K562 (cell line): ENCODE data around the gene PRCC. TPM values are rescaled to one million over a fixed set of nuclear protein-coding genes. Genes with fewer than 3 reads are reported as not detected.
A peak's percentile ranks its signal among the peaks of the same experiment; 100 is the strongest.

Experiments
- CREB1 ChIP-seq, 2 experiments: sonication (generic) in 1 of 2; formaldehyde crosslinking in 1 of 2; IDR thresholded peaks; 2 replicates each; pipeline versions ENCODE4 v1.6.1 to v1.8.0; 2012 to 2022; ENCODE audit warnings: inconsistent platforms in 1 of 2, mild to moderate bottlenecking in 1 of 2, missing genetic modification reagents in 1 of 2, moderate library complexity in 1 of 2
- E2F3 ChIP-seq: fragments of 250-450 bp; sonication (Bioruptor Pico); IDR thresholded peaks from 2 replicates; pipeline ENCODE4 v1.4.0; 2020; ENCODE audit warnings: mild to moderate bottlenecking
- FOXA3 ChIP-seq, 2 experiments: fragments of 450-650 bp in 1 of 2; sonication (generic) in 1 of 2; formaldehyde crosslinking; IDR thresholded peaks in 1 of 2; conservative IDR thresholded peaks in 1 of 2; 2 replicates each; pipeline versions ENCODE4 v1.4.0 to v1.8.0; 2020 to 2022; ENCODE audit warnings: mild to moderate bottlenecking in 2 of 2, missing genetic modification reagents in 1 of 2
- MTA3 ChIP-seq: fragments of 450-650 bp; formaldehyde crosslinking; IDR thresholded peaks from 2 replicates; pipeline ENCODE4 v1.6.1; 2017; ENCODE audit warnings: mild to moderate bottlenecking, borderline replicate concordance
- PHF8 ChIP-seq: fragments of 200-600 bp; sonication (generic); IDR thresholded peaks from 2 replicates; pipeline ENCODE4 v1.6.1; 2012; ENCODE audit warnings: mixed run types, mild to moderate bottlenecking, inconsistent platforms, low read length, moderate library complexity, borderline replicate concordance
- RBFOX2 ChIP-seq: fragments of 200-400 bp; formaldehyde crosslinking; IDR thresholded peaks from 2 replicates; pipeline ENCODE4 v1.6.1; 2017; ENCODE audit warnings: low read depth, mild to moderate bottlenecking, low read length, moderate library complexity
- SUPT5H ChIP-seq: fragments of 450-650 bp; IDR thresholded peaks from 2 replicates; pipeline ENCODE4 v1.6.1; 2016
- TEAD1 ChIP-seq, 2 experiments: fragments of 450-650 bp in 1 of 2; sonication (generic) in 1 of 2; formaldehyde crosslinking; IDR thresholded peaks; 2 replicates each; pipeline versions ENCODE4 v1.4.0 to v1.8.0; 2020 to 2022; ENCODE audit warnings: mild to moderate bottlenecking in 2 of 2, missing genetic modification reagents in 1 of 2
- ZBTB7A ChIP-seq: IDR thresholded peaks from 2 replicates; pipeline ENCODE4 v1.6.1; 2011; ENCODE audit warnings: low read depth, mild to moderate bottlenecking, low read length, moderate library complexity, borderline replicate concordance; ENCODE audit not compliant: control insufficient read depth
- ZNF561 ChIP-seq: fragments of 450-650 bp; formaldehyde crosslinking; conservative IDR thresholded peaks from 2 replicates; pipeline ENCODE4 v1.4.0; 2020; ENCODE audit warnings: mild to moderate bottlenecking, moderate library complexity
- polyA plus RNA-seq, 8 experiments: library from polyadenylated mRNA; depleted of rRNA in 4 of 8; stranded (reverse) in 5 of 8; unstranded in 3 of 8; fragments of >200 nt; fragmentation: Nextera tagmentation in 2 of 8; fragmentation: Illumina TruSeq in 1 of 8; extraction: Ambion mirVana in 2 of 8; extraction: Trizol in 1 of 8; gene quantifications; 2 replicates each; pipeline versions ENCODE4 v1.2.1 to v1.2.3, GENCODE V29; 2011 to 2014; ENCODE audit warnings: inconsistent platforms in 1 of 8, missing spikeins in 1 of 8
- total RNA-seq, 7 experiments: library from RNA; depleted of rRNA in 6 of 7; stranded (reverse); fragments of >200 nt in 6 of 7; fragmentation: Illumina TruSeq in 2 of 7; extraction: Trizol in 2 of 7; gene quantifications; 2 replicates each; pipeline versions ENCODE4 v1.2.1 to v1.2.3, GENCODE V29; 2011 to 2021; ENCODE audit warnings: low replicate concordance in 1 of 7
- TF ChIP-seq, protein P1 (sequence below): sonication (generic); formaldehyde crosslinking; IDR thresholded peaks from 2 replicates; pipeline ENCODE4 v1.8.0; 2023; ENCODE audit warnings: missing genetic modification reagents, mild to moderate bottlenecking, borderline replicate concordance
- TF ChIP-seq, protein P2 (sequence below): fragments of 200-800 bp; sonication (Bioruptor generic); IDR thresholded peaks from 2 replicates; pipeline ENCODE4 v1.6.1; 2017; ENCODE audit warnings: missing genetic modification characterization, missing compliant biosample characterization
- TF ChIP-seq, protein P3 (sequence below): fragments of 450-650 bp; IDR thresholded peaks from 2 replicates; pipeline ENCODE4 v1.6.1; 2016
- TF ChIP-seq, protein P4 (sequence below): fragments of 250-450 bp; sonication (Bioruptor Pico); IDR thresholded peaks from 2 replicates; pipeline ENCODE4 v1.5.0; 2021; ENCODE audit warnings: mild to moderate bottlenecking, moderate library complexity

PRCC gene
- total and polyA plus RNA-seq, 9 of the 15 experiments (the other 6 are each of a cell fraction or from before 2014, with no cell fraction given), result 23.9 to 201 (median 41.1) TPM

DNA sequence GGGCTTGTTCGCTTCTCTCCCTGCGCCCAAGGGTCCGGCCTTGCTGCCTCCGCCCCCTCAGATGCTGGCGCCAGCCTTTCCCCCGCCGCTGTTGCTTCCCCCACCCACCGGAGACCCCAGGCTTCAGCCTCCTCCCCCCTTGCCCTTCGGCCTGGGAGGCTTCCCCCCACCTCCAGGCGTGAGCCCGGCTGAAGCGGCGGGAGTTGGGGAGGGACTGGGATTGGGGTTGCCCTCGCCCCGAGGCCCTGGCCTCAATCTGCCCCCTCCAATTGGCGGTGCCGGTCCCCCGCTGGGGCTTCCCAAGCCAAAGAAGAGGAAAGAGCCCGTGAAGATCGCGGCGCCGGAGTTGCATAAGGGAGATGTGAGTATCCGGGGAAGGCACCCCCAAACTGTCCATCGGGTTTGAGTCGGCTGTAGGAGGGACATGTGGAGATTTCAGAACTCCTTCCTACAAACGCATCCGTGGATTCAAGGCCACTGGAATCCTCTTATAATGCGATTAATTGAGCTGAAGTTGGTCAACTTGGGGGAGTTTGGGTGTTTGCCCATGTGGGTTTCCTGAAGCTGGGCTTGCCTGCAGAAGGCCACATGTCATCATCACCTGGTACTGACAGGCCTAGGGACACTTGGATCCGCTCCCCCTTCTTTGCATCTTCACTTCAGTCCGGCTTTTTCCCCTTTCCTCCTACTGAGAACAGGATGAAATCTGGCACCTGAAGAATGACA, 707 bp downstream of the PRCC start (continued):
- TF ChIP-seq, protein P1, sequence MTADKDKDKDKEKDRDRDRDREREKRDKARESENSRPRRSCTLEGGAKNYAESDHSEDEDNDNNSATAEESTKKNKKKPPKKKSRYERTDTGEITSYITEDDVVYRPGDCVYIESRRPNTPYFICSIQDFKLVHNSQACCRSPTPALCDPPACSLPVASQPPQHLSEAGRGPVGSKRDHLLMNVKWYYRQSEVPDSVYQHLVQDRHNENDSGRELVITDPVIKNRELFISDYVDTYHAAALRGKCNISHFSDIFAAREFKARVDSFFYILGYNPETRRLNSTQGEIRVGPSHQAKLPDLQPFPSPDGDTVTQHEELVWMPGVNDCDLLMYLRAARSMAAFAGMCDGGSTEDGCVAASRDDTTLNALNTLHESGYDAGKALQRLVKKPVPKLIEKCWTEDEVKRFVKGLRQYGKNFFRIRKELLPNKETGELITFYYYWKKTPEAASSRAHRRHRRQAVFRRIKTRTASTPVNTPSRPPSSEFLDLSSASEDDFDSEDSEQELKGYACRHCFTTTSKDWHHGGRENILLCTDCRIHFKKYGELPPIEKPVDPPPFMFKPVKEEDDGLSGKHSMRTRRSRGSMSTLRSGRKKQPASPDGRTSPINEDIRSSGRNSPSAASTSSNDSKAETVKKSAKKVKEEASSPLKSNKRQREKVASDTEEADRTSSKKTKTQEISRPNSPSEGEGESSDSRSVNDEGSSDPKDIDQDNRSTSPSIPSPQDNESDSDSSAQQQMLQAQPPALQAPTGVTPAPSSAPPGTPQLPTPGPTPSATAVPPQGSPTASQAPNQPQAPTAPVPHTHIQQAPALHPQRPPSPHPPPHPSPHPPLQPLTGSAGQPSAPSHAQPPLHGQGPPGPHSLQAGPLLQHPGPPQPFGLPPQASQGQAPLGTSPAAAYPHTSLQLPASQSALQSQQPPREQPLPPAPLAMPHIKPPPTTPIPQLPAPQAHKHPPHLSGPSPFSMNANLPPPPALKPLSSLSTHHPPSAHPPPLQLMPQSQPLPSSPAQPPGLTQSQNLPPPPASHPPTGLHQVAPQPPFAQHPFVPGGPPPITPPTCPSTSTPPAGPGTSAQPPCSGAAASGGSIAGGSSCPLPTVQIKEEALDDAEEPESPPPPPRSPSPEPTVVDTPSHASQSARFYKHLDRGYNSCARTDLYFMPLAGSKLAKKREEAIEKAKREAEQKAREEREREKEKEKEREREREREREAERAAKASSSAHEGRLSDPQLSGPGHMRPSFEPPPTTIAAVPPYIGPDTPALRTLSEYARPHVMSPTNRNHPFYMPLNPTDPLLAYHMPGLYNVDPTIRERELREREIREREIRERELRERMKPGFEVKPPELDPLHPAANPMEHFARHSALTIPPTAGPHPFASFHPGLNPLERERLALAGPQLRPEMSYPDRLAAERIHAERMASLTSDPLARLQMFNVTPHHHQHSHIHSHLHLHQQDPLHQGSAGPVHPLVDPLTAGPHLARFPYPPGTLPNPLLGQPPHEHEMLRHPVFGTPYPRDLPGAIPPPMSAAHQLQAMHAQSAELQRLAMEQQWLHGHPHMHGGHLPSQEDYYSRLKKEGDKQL, result 0 out of 2 replicates have a peak, but pooled peaks have one; percentile 42
- TF ChIP-seq CREB1 (IDR thresholded peaks at IDR 0.05) (no peak), CREB1 (CRISPR knock-in tag; IDR thresholded peaks at IDR 0.05) (0 out of 2 replicates have a peak, but pooled peaks have one; percentile 27), SUPT5H (0 out of 2 replicates have a peak, but pooled peaks have one; percentile 31), ZBTB7A (peak; percentile 59; the same call in 1 of the 2 replicates), RBFOX2 (peak; percentile 65), ZNF561 (CRISPR knock-in tag) (no peak), TEAD1 (CRISPR knock-in tag; IDR thresholded peaks at IDR 0.05) (peak in 1 of 2 experiments; percentile 49; a peak in 1 of 4 replicates), MTA3 (0 out of 2 replicates have a peak, but pooled peaks have one; percentile 4), E2F3 (CRISPR knock-in tag) (no peak), PHF8 (peak; percentile 67; the same call in 1 of the 2 replicates), FOXA3 (CRISPR knock-in tag; conservative IDR thresholded peaks at IDR 0.05 in 1 of 2, IDR thresholded peaks at IDR 0.05 in 1 of 2) (peak in 1 of 2 experiments; percentile 44; a peak in 1 of 4 replicates)
- TF ChIP-seq, protein P2, sequence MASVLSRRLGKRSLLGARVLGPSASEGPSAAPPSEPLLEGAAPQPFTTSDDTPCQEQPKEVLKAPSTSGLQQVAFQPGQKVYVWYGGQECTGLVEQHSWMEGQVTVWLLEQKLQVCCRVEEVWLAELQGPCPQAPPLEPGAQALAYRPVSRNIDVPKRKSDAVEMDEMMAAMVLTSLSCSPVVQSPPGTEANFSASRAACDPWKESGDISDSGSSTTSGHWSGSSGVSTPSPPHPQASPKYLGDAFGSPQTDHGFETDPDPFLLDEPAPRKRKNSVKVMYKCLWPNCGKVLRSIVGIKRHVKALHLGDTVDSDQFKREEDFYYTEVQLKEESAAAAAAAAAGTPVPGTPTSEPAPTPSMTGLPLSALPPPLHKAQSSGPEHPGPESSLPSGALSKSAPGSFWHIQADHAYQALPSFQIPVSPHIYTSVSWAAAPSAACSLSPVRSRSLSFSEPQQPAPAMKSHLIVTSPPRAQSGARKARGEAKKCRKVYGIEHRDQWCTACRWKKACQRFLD, result 0 out of 2 replicates have a peak, but pooled peaks have one; percentile 38
- TF ChIP-seq, protein P3, sequence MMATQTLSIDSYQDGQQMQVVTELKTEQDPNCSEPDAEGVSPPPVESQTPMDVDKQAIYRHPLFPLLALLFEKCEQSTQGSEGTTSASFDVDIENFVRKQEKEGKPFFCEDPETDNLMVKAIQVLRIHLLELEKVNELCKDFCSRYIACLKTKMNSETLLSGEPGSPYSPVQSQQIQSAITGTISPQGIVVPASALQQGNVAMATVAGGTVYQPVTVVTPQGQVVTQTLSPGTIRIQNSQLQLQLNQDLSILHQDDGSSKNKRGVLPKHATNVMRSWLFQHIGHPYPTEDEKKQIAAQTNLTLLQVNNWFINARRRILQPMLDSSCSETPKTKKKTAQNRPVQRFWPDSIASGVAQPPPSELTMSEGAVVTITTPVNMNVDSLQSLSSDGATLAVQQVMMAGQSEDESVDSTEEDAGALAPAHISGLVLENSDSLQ, result peak; percentile 66
- TF ChIP-seq, protein P4, sequence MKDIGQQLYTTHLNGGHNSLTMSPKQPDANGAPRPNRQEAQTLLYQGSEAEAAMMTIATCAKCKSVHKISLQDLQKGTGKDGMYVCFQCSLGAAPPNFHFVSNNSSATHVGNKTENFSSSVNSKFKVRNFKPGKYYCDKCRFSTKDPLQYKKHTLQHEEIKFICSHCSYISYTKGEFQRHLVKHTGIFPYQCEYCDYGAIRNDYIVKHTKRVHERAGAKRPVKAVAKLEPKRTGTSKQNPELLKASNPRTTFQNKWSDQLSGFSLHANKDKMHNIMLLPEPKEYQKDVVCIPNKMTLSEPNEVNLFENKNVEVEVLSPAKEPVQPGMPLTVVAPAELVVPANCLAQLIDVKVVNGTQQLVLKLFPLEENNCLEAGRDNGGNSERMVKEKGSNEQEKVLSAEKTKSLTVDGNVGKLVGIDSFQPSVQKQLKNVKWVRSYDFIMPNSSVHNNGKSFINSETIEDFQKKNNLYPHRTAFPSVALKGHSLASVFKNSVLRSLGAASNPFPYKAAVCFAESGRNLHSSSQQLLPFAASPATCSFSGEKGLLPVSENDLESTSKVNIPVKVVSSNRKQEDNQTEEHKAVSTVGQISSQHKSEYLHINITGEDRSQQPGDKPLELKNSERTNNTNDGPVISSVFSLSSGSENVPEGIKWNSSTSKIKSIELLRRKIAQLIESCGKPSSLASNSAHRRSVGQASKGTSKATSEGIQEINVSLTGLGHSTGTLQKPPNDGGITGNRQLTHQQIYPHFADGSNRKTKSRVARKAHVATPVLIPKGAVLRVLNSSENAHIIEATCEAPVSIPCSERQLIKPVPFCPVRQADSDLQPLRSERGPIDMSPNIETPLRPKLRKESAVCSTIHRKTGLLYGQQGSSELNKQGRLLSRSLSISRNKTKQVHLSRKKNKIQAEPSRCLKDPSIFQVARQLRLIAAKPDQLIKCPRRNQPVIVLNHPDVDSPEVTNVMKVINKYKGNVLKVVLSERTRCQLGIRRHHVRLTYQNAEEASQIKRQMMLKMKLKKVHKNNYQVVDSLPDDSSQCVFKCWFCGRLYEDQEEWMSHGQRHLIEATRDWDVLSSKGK (CRISPR knock-in tag), result no peak
